GM06990 (cell line): ENCODE measurements around the gene MLC1.

Source experiments
- DNase-seq: peaks from one replicate; pipeline ENCODE4 v3.0.0-alpha.2; 2011; ENCODE audit not compliant: insufficient read length; ENCODE audit errors: extremely low read depth
- H3K27me3 ChIP-seq: replicated peaks from 2 replicates; pipeline ENCODE4 v1.6.0; 2011; ENCODE audit warnings: low read length; ENCODE audit not compliant: control insufficient read depth, insufficient read depth
- H3K36me3 ChIP-seq: 2 replicates; pipeline ENCODE4 v1.5.1; 2011; ENCODE audit warnings: low read length; ENCODE audit not compliant: control insufficient read depth, insufficient read depth
- H3K4me3 ChIP-seq: replicated peaks from 2 replicates; pipeline ENCODE4 v1.5.1; 2011; ENCODE audit warnings: low read depth, mild to moderate bottlenecking, control low read depth, low read length
- TF ChIP-seq, protein P1 (sequence below): IDR thresholded peaks from 2 replicates; pipeline ENCODE4 v1.5.1; 2011; ENCODE audit warnings: low read length, control low read depth, mild to moderate bottlenecking, inconsistent platforms; ENCODE audit not compliant: insufficient read depth, poor library complexity, severe bottlenecking

Gene MLC1

DNA sequence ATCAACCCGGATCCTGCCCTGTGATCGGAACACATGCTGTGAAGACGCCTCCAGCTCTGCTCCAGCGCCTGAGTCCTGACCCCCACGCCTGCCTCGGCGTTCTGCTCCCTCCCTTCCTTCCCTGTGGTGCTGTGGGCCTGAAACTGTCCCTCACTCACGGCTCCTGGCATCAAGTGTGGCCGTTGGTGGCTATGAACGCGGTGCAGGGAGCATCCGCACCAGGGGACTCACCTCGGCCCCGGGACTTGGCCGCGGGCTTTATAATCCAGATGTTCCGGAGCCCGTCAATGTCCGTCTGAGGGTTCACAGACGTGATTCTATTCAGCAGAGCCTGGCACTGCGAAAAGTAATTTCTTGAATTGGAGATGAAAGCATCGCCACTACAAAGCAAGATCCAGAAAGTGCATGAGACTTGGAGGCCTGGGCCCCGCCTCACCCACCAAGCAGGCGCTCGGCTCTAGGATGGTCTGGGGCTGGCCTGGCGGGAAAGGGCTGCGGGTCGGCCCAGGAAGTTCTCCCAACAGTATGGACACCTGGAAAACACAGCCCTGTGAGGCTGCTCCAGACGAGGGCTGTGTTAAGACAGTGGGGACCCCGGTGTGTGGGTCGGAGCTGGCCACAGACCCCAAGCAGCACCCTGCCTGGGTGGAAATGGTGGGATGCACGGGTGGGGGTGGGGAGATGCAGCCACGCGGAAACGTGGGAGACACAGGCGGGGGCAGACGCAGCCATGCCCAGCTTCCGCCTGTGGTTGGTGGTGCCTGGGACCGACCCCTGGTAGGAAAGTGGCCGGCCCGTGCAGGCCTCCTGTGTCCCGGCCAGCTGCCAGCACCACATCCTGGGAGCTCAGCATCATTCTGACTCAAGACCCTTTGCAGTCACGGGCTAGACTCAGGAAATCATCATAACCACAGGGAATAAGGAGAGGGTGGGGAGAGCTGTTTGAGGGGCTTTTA is 50.8 kb downstream of the MLC1 start:
- no peak for DNase-seq
- Histone ChIP-seq H3K27me3 (no peaks in the 10 kb centered on the region; the same call in 1 of the 2 replicates), H3K4me3 (no peak overlapping the region), H3K36me3 (no peaks in the 10 kb centered on the region)
- TF ChIP-seq, protein P1, sequence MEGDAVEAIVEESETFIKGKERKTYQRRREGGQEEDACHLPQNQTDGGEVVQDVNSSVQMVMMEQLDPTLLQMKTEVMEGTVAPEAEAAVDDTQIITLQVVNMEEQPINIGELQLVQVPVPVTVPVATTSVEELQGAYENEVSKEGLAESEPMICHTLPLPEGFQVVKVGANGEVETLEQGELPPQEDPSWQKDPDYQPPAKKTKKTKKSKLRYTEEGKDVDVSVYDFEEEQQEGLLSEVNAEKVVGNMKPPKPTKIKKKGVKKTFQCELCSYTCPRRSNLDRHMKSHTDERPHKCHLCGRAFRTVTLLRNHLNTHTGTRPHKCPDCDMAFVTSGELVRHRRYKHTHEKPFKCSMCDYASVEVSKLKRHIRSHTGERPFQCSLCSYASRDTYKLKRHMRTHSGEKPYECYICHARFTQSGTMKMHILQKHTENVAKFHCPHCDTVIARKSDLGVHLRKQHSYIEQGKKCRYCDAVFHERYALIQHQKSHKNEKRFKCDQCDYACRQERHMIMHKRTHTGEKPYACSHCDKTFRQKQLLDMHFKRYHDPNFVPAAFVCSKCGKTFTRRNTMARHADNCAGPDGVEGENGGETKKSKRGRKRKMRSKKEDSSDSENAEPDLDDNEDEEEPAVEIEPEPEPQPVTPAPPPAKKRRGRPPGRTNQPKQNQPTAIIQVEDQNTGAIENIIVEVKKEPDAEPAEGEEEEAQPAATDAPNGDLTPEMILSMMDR = no peak

DNA sequence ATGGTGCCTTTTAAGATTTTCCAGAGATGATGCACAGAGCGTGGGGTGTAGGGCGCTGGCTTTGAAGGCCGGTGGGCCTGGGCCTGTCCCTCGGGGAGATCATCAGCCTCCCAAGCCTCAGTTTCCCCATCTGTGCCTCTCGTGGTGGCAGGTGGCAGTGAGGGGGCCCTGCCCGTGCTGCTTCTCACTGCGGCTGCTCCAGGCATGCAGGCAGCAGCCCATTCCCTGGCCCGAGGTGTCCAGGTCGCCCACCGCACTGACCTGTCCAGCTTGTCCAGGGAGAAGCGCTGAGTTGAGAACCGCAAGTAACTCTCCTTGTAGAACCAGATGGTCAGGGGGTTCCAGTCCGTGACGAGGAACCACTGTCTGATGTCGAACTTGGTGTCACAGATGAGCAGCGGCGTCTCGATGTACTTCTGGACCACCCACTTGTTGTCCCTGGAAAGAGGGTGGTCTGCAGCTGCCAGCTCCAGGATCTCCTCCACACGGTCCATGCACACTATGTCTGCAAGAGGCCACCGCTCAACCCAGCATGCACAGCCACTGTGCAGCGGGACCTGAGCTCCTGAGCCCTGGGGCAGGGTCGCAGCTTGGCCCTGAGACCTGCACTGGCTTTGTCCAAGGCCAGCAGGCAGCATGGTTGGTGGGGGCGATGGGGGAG is 52.2 kb downstream of the MLC1 start:
- DNase-seq = no peak
- TF ChIP-seq, protein P1 = no peak
- Histone ChIP-seq H3K27me3 (no peaks in the 10 kb centered on the region; the same call in 1 of the 2 replicates), H3K36me3 (no peaks in the 10 kb centered on the region), H3K4me3 (no peak overlapping the region)

DNA sequence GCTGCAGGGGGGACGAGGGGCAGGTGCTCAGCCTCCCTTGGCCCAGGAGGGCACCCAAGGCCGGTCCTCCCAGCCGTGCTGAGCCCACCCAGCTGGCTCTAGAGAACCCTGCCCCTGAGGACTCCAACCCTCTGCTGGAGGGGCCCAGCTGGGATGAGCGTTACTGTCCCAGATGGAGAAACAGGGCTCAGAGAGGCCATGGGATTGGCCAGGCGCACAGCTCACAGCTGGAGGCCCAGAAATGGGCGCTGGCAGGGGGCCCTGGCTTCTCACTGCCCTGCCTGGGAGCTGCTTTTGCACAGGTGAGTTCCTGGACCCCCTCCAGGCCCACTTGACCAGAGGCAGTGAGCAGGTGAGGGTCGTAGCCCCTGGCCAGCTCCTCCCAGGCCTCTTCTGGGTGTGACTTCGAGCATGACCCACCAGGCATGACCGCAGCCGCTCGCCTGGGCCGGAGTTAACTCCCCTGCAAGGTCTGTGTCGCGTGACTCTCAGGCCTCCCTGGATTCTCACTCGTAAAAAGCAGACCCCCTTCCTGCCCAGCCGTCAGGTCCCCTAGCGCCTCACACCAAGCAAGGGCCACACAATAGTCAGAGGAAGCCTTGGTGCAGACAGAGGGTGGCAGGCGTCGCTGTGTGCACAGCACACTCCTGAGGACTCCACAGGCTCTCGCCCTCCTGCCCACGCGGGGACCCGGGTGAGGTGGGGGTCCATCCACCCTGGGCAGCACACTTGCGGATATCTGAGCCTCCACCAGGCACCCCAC is 52.9 kb downstream of the MLC1 start:
- no peaks in the 10 kb centered on the region; the same call in 1 of the 2 replicates for H3K27me3 ChIP-seq
- DNase-seq = no peak
- TF ChIP-seq, protein P1 = no peak

DNA sequence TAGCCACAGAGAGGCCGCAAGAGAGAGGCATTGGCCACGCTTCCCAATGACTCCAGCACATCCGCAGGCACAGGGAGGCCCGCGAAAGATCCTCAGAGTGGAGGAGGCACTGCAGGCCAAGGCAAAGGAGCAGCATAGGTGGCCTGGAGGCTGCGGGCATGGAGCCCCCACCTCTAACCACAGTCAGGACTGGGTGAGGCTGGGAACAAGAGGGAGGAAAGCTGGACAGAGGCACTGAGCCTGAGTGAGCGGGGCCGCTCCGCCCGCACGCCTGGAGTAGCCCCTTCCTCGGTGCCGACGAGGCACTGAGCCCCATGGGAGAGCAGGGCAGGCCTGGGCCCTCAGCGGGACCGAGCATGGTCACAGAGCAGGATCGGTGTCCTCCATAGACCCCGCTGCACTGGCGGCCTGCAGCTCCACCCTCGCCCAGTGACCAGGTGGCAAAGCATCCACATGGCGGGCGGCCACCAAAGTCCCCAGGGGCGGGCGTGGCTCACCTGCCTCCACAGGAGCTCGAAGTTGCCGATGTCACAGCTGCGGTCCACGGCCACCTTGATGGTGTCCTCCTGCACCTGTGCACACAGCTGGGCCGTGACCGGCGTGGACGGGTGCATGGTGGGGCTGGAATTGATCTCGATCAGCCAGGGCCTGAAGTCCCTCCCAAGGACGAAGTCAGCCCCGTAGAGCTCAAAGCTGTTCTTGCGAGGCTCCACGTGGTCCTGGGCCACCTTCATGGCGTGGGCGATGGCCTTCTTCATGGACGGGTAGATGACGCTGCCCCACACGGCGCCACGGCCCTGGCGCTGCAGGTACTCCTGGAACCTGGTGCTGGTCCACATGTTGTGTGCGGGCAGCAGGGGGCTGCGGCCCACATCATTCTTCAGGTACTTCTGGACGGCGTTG is 53.8 kb downstream of the MLC1 start:
- TF ChIP-seq, protein P1 = no peak
- Histone ChIP-seq H3K27me3 (no peaks in the 10 kb centered on the region; the same call in 1 of the 2 replicates), H3K4me3 (no peak overlapping the region), H3K36me3 (no peaks in the 10 kb centered on the region)
- no peak for DNase-seq

More for the DNA sequence above, 52.9 kb downstream of the MLC1 start:
- H3K36me3 ChIP-seq = no peaks in the 10 kb centered on the region
- H3K4me3 ChIP-seq = no peak overlapping the region
